Upper lobe of right lung (tissue), 1 donor: ENCODE measurements around the gene HSD17B13. TPM values are rescaled to one million over a fixed set of nuclear protein-coding genes. Genes with fewer than 3 reads are reported as not detected.

Experiments used
- ATAC-seq: fragments of 200-7000 bp; cut with Tn5 transposase; one replicate; pipeline ENCODE4 v1.9.1; 2020; ENCODE audit warnings: mild to moderate bottlenecking, moderate library complexity
- DNase-seq: peaks from one replicate; pipeline ENCODE4 v3.0.0-alpha.2; 2020
- H3K27ac ChIP-seq: fragments of 200-600 bp; one replicate; pipeline ENCODE4 v1.8.0; 2022
- H3K27me3 ChIP-seq: fragments of 200-600 bp; one replicate; pipeline ENCODE4 v1.8.0; 2022; ENCODE audit warnings: mild to moderate bottlenecking
- H3K36me3 ChIP-seq: fragments of 200-600 bp; one replicate; pipeline ENCODE4 v1.8.0; 2022
- H3K4me1 ChIP-seq: fragments of 200-600 bp; one replicate; pipeline ENCODE4 v1.8.0; 2022
- H3K4me3 ChIP-seq: fragments of 200-600 bp; one replicate; pipeline ENCODE4 v1.8.0; 2022; ENCODE audit warnings: mild to moderate bottlenecking
- H3K9me3 ChIP-seq: fragments of 200-600 bp; one replicate; pipeline ENCODE4 v1.8.0; 2022
- CTCF ChIP-seq: fragments of 200-600 bp; IDR thresholded peaks from one replicate; pipeline ENCODE4 v1.8.0; 2022; ENCODE audit warnings: antibody characterized with exemption
- intact Hi-C: fragments of 100-400 bp; cut with DNase I; formaldehyde crosslinking; loops from one replicate; pipeline ENCODE4 v1.11.0; 2022
- total RNA-seq: library from RNA; stranded (reverse); fragmentation: NEBNext Ultra II Directional; extraction: Animal tissue kit (Norgen Biotek cat#: 25700); gene quantifications from one replicate; pipeline ENCODE4 v1.2.1, GENCODE V29; 2021
- donor health status: DM: no; HTN: yes; CAD: no; lungs with severe emphysema.

Gene HSD17B13
- total RNA-seq, 1 donor from 2014 or later = 1.7 TPM

DNA sequence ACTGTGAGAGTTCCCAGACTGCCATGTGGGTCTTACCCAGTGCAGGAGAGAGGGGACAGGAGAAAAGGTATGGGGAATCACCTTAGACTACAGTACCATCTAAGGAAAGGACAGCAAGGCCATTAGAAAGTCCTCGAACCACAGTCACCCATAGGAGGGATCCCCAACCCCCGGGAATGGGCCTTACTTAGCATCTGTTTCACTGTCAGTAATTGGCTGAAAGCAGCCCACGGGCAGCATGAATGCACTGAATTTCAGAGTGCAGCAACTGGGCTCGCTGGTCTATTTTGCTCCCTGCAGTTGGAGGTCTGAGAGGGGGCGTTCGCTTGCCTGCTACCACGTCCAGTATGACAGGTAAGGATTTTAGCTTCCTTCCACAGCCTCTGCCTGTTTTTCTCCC lies 51.9 kb downstream of the HSD17B13 start:
- intact Hi-C loops = no loop called here
- Histone ChIP-seq H3K4me3 (no peak overlapping the region), H3K4me1 (no peaks in the 10 kb centered on the region), H3K9me3 (no peaks in the 10 kb centered on the region), H3K27ac (no peak overlapping the region), H3K36me3 (no peaks in the 10 kb centered on the region), H3K27me3 (no peaks in the 10 kb centered on the region)
- ATAC-seq (no peak), DNase-seq (no peak)
- no peak for TF ChIP-seq CTCF

DNA sequence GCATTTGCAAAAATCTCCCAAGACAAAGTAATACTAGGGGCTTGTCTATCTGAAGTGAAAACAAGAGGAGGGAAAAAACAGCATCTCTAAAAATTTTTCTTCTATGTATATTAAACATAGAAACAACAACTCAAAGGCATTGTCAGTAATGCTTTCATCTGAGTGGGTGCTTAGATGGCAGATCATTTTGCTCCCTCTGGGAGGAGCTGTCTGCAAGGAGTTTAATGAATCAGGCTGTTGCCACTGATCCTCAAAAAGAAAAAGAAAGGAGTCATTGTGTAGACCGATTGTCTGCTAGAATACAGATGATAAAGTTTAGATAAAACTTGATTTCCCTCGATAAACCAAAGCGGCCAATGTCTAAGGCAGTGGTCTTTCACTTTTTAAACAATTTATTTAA lies 52.5 kb downstream of the HSD17B13 start:
- no peaks in the 10 kb centered on the region for H3K36me3 ChIP-seq
- H3K4me3 ChIP-seq = no peak overlapping the region
- no peak overlapping the region for H3K27ac ChIP-seq
- ATAC-seq (peak; percentile 79), DNase-seq (no peak)
- H3K27me3 ChIP-seq = no peaks in the 10 kb centered on the region
- H3K9me3 ChIP-seq = no peaks in the 10 kb centered on the region
- TF ChIP-seq CTCF = peak; percentile 50
- no peaks in the 10 kb centered on the region for H3K4me1 ChIP-seq
- intact Hi-C loops = no loop called here

- ATAC-seq (no peak), DNase-seq (no peak)
- no peaks in the 10 kb centered on the region for H3K27me3 ChIP-seq
- no peaks in the 10 kb centered on the region for H3K4me1 ChIP-seq
- no peaks in the 10 kb centered on the region for H3K36me3 ChIP-seq
- H3K9me3 ChIP-seq = no peaks in the 10 kb centered on the region
- H3K27ac ChIP-seq = no peak overlapping the region
- no peak for TF ChIP-seq CTCF
- H3K4me3 ChIP-seq = no peak overlapping the region
- intact Hi-C loops = no loop called here
Measured at GRCh38 chr4:87268411-87268810, 54.3 kb downstream of the HSD17B13 start.

GRCh38 chr4:87266986-87267385 lies 55.7 kb downstream of the HSD17B13 start:
- intact Hi-C loops = no loop called here
- no peak for TF ChIP-seq CTCF
- H3K4me3 ChIP-seq = no peak overlapping the region
- no peaks in the 10 kb centered on the region for H3K36me3 ChIP-seq
- DNase-seq = no peak
- no peak overlapping the region for H3K27ac ChIP-seq
- no peak for ATAC-seq
- H3K27me3 ChIP-seq = no peaks in the 10 kb centered on the region
- H3K4me1 ChIP-seq = no peaks in the 10 kb centered on the region
- no peaks in the 10 kb centered on the region for H3K9me3 ChIP-seq

DNA sequence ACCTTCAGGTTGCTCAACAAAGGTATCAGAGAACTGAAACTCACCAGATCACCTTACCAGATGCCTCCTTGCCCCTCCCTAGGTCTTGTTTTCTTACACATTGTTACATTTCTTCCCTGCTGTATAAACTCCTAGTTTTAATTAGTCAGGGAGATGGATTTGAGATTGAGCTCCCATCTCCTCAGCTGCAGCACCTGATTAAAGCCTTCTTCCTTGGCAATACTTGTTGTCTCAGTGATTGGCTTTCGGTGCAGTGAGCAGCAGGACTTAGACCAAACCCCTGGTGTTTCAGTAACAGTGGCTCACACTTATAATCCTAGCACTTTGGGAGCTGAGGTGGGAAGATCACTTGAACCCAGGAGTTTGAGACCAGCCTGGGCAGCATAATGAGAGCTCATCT lies 59.8 kb downstream of the HSD17B13 start:
- DNase-seq (no peak), ATAC-seq (no peak)
- no peak for TF ChIP-seq CTCF
- Histone ChIP-seq H3K4me3 (no peak overlapping the region), H3K27ac (no peak overlapping the region), H3K9me3 (no peaks in the 10 kb centered on the region), H3K27me3 (no peaks in the 10 kb centered on the region), H3K4me1 (no peaks in the 10 kb centered on the region), H3K36me3 (no peaks in the 10 kb centered on the region)
- intact Hi-C loops = no loop called here

DNA sequence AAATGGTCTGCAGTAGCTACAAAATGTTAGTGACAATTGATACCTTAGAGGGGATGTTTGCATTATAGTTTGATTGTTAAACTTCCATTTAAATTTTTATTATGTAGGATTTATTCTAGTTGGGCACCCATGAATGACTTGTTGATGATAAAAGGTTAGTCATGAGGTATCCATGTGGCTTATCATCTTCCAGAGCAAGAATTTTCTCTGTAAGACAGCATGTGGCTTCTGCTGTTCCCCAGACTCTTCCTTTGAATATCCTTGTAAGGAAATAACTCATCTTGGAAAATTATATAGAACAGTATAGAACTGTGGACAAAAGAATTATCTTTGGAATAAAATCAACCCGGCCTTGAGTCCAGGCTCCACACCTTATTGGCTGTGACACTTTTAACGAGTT lies 62.2 kb downstream of the HSD17B13 start:
- DNase-seq (no peak), ATAC-seq (no peak)
- H3K9me3 ChIP-seq = no peaks in the 10 kb centered on the region
- intact Hi-C loops = no loop called here
- no peak overlapping the region for H3K4me3 ChIP-seq
- no peak for TF ChIP-seq CTCF
- no peaks in the 10 kb centered on the region for H3K4me1 ChIP-seq
- no peaks in the 10 kb centered on the region for H3K27me3 ChIP-seq
- H3K36me3 ChIP-seq = no peaks in the 10 kb centered on the region
- no peak overlapping the region for H3K27ac ChIP-seq
